Esophagus squamous epithelium (tissue), 5 donors: ENCODE measurements around the gene SIRPA. TPM values are rescaled to one million over a fixed set of nuclear protein-coding genes. Genes with fewer than 3 reads are reported as not detected.

ENCODE experiments used
- DNase-seq: peaks from one replicate; lab custom pipeline; 2025; lab: John Stamatoyannopoulos, UW
- H3K27ac ChIP-seq, 4 donors: fragments of 200-600 bp; sonication (generic); one replicate each; pipeline ENCODE4 v1.5.1; 2016 to 2019; ENCODE audit warnings: mild to moderate bottlenecking in 1 of 4
- H3K27me3 ChIP-seq, 4 donors: fragments of 200-600 bp; sonication (generic); 1 replicate in 3 of 4; 2 replicates in 1 of 4; pipeline versions ENCODE4 v1.5.1 to v1.6.0; 2017 to 2021; ENCODE audit warnings: antibody characterized with exemption in 1 of 4
- H3K36me3 ChIP-seq, 3 donors: fragments of 200-600 bp; sonication (generic); one replicate each; pipeline ENCODE4 v1.5.1; 2016 to 2019
- H3K4me1 ChIP-seq, 3 donors: fragments of 200-600 bp; sonication (generic); one replicate each; pipeline ENCODE4 v1.5.1; 2017 to 2019
- H3K4me3 ChIP-seq, 4 donors: fragments of 200-600 bp; sonication (generic); 1 replicate in 3 of 4; 2 replicates in 1 of 4; pipeline ENCODE4 v1.5.1; 2016 to 2019; ENCODE audit warnings: mild to moderate bottlenecking in 2 of 4, moderate library complexity in 1 of 4
- H3K9me3 ChIP-seq, 3 donors: fragments of 200-600 bp; sonication (generic); one replicate each; pipeline ENCODE4 v1.5.1; 2016 to 2019
- CTCF ChIP-seq, 6 experiments: fragments of 450-650 bp in 4 of 6; fragments of 200-600 bp in 2 of 6; sonication (generic) in 2 of 6; IDR thresholded peaks; one replicate each; pipeline ENCODE4 v1.5.1; 2016 to 2019; ENCODE audit warnings: antibody characterized with exemption in 6 of 6, mild to moderate bottlenecking in 4 of 6, moderate library complexity in 4 of 6
- POLR2A ChIP-seq, 4 donors: fragments of 450-650 bp; IDR thresholded peaks; one replicate each; pipeline ENCODE4 v1.6.1; 2017; ENCODE audit warnings: antibody characterized with exemption in 4 of 4, mild to moderate bottlenecking in 4 of 4, moderate library complexity in 3 of 4
- WGBS, 2 donors: methylation state at CpG; one replicate each; pipeline ENCODE4 v1.1.5; 2018; 5-methylcytosine and 5-hydroxymethylcytosine counted together
- intact Hi-C: fragments of 100-400 bp; cut with DNase I; formaldehyde crosslinking; loops from one replicate; pipeline ENCODE4 v1.15.0; 2022
- total RNA-seq, 4 donors: library from RNA; depleted of rRNA; stranded (reverse); fragments of >200 nt; gene quantifications; one replicate each; pipeline ENCODE4 v1.1.0, GENCODE V29; 2016
- donor health status: DM: yes; HTN: yes; CAD: no.

The SIRPA gene
- total RNA-seq, 4 donors from 2014 or later: 9.3 to 23.4 (median 20.1) TPM

DNA sequence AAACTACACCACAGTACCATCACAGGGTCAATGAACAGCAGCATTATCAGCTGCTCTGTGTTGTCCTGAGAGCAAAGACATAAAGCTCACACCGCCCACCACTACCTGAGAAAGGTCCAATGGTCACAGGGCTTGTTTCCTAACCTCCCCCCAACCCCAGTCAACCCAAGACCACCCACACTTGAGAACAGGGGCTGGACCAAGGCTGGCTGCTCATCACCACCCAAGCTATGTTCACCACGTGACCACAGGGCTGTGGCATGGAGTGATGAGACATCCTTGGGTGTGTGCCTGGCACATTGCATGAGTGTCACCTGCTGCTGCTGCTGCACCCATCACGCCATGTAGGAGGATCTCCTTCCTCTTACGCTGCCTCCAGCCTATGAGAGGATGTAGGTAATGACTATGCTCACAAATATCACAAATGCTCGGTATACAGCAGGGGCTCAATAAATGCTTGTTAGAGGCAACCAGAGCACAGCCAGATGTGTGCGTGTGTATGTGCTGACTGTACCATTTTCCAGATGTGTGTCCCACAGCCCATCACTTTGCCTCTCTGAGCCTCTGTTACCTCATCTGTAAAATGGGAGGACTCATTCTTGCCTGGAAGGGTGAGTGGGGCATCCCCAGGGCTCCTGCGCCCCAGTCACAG, 23.3 kb upstream of the SIRPA start:
- no peak for TF ChIP-seq POLR2A (IDR thresholded peaks at IDR 0.05)
- TF ChIP-seq CTCF (IDR thresholded peaks at IDR 0.05): no peak
- H3K36me3 ChIP-seq: no peaks in the 10 kb centered on the region
- H3K9me3 ChIP-seq: no peaks in the 10 kb centered on the region
- intact Hi-C loops: no loop called here
- no peak for DNase-seq
- H3K4me1 ChIP-seq: no peaks in the 10 kb centered on the region
- 82 to 86% methylated on average over 6 to 7 of the region's 7 CpGs for WGBS, 2 donors
- H3K4me3 ChIP-seq: no peak overlapping the region
- H3K27ac ChIP-seq: no peak overlapping the region
- H3K27me3 ChIP-seq: peaks cover 0 to 17% (median 0%) of the 10 kb centered on the region in 4 donors

- intact Hi-C loops: no loop called here
- Histone ChIP-seq H3K4me1 (no peaks in the 10 kb centered on the region), H3K4me3 (no peak overlapping the region), H3K27me3 (peaks cover 0 to 11% (median 0%) of the 10 kb centered on the region in 4 donors), H3K36me3 (no peaks in the 10 kb centered on the region), H3K9me3 (no peaks in the 10 kb centered on the region), H3K27ac (no peak overlapping the region)
- WGBS, 2 donors: 41 to 88% methylated on average over 1 to 3 of the region's 3 CpGs
- TF ChIP-seq CTCF (IDR thresholded peaks at IDR 0.05) (no peak), POLR2A (IDR thresholded peaks at IDR 0.05) (no peak)
- DNase-seq: no peak
Observed at GRCh38 chr20:1872459-1873097, 22.6 kb upstream of the SIRPA start.

- no peaks in the 10 kb centered on the region for H3K36me3 ChIP-seq
- WGBS, 2 donors: 76 to 84% methylated on average over 14 to 17 of the region's 19 CpGs
- no peak overlapping the region for H3K27ac ChIP-seq
- H3K27me3 ChIP-seq: peaks cover 0 to 2% (median 0%) of the 10 kb centered on the region in 4 donors
- DNase-seq: no peak
- TF ChIP-seq CTCF (IDR thresholded peaks at IDR 0.05): no peak
- no peak for TF ChIP-seq POLR2A (IDR thresholded peaks at IDR 0.05)
- H3K4me1 ChIP-seq: no peaks in the 10 kb centered on the region
- intact Hi-C loops: no loop called here
- H3K9me3 ChIP-seq: no peaks in the 10 kb centered on the region
- H3K4me3 ChIP-seq: no peak overlapping the region
Observed at GRCh38 chr20:1874450-1875182, 20.6 kb upstream of the SIRPA start.

DNA sequence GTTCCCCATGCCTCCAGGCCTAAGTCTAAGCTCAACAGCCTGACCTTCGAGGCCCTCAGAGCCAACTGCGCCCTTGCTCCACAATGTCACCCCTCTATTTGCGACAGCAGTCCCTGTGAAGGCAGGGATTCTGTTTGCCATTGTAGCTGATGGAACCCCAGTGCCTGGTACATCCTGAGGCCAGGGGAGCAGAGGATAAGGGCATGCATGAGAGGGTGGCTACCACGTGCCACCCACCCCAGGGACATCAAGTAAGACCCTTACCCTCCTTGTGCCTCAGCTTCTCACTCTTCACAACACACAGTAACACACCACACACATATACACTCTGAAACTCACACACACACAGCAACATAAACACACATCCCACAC, 20.0 kb upstream of the SIRPA start:
- H3K27me3 ChIP-seq: peaks cover 0 to 7% (median 0%) of the 10 kb centered on the region in 4 donors
- no peaks in the 10 kb centered on the region for H3K36me3 ChIP-seq
- intact Hi-C loops: no loop called here
- H3K27ac ChIP-seq: no peak overlapping the region
- H3K9me3 ChIP-seq: no peaks in the 10 kb centered on the region
- 79% methylated on average over 4 of the region's 4 CpGs; no CpG with 5 or more reads in 1 of the 2 donors for WGBS, 2 donors
- no peak overlapping the region for H3K4me3 ChIP-seq
- no peaks in the 10 kb centered on the region for H3K4me1 ChIP-seq
- no peak for DNase-seq
- TF ChIP-seq POLR2A (IDR thresholded peaks at IDR 0.05): no peak
- no peak for TF ChIP-seq CTCF (IDR thresholded peaks at IDR 0.05)

GRCh38 chr20:1875762-1876161, 19.4 kb upstream of the SIRPA start:
- H3K36me3 ChIP-seq: no peaks in the 10 kb centered on the region
- H3K9me3 ChIP-seq: no peaks in the 10 kb centered on the region
- H3K4me1 ChIP-seq: peaks cover 0 to 2% (median under 1%) of the 10 kb centered on the region in 3 donors
- WGBS, 2 donors: 60 to 62% methylated on average over 1 to 6 of the region's 7 CpGs
- H3K4me3 ChIP-seq: no peak overlapping the region
- no peak for DNase-seq
- no peak for TF ChIP-seq CTCF (IDR thresholded peaks at IDR 0.05)
- TF ChIP-seq POLR2A (IDR thresholded peaks at IDR 0.05): no peak
- no peak overlapping the region for H3K27ac ChIP-seq
- H3K27me3 ChIP-seq: peaks cover 0 to 11% (median 0%) of the 10 kb centered on the region in 4 donors
- intact Hi-C loops: no loop called here
